Islet precursor cell (in vitro differentiated cells): Measurements from ENCODE around the gene RPL18.
A peak's percentile ranks its signal among the peaks of the same experiment; 100 is the strongest.

Experiments used
- DNase-seq: peaks from one replicate; pipeline ENCODE4 v3.0.0-alpha.2; 2018

RPL18 gene

DNA sequence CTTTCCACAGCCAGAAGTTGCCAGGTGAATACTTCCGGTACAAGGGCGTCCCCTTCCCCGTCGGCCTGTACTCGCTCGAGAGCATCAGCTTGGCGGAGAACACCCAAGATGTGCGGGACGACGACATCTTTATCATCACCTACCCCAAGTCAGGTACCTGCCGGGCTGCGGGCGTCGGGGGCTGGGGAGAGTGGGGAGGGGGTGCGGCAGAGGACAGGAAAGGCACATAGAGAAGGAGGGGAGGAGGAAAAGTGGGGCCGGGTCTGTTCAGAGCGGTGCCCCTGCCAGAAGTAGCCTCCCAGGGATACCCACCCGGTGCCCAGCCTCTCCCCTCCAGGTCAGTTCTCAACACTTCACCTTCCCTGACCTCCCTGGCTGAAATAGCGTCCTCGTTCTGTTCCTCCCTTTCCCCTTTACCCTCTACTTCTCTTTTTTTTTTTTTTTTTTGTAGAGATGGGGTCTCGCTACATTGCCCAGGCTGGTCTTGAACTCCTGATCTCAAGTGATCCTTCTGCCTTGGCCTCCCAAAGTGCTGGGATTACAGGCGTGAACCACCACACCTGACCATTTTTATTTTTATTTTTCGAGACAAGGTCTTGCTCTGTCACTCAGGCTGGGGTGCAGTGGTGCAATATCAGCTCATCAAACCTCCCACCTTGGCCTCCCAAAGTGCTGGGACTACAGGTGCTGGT is 42.9 kb downstream of the RPL18 start:
- DNase-seq = no peak

DNA sequence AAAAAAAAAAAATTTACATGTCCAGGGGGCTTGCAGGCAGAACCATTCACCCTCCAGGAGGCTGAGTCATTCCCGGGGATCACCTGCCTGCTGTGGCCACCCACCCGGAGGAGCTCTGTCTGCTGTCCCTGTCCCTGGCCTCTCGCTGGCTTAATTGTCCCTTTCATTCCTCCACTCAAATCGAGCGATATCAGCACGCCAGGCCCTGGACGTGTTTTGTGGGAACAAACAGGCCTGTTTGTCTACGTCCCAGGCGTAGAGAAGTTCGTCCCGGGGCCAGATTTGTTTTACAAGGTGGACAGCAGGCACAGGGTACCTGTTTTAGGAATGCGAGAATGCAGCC is 45.8 kb downstream of the RPL18 start:
- DNase-seq = peak; percentile 93

DNA sequence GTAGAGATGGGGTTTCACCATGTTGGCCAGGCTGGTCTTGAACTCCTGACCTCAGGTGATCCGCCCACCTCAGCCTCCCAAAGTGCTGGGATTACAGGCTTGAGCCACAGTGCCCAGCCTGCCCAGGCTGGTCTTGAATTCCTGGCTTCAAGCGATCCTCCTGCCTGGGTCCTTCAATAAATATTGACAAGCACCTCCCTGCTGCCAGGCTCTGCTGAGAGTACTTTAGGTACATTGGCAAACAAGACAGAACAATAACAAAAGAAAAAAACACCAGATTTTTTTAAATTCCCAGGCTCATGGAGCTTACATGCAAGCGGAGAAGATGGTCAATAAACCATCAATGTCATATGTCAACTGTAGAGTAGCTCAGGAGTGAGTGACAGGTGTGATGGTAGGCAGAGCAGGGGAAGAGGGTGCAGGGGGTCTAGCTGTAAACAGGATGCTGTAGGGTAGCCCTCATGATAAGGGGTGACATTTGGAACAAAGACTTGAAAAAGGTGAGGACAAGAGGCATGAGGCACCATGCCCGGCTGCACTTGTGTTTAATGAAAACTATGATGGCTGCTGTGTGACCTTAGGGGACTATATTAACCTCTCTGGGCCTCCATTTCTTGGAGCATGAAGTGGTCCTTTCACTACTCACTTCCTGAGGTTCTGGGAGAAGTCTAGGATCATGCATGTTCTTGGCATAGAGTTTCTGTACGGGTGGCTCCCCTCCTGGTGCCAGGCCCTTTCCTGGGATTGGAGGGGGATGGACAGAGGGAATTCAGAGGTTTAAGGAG is 47.4 kb downstream of the RPL18 start:
- DNase-seq = no peak

DNA sequence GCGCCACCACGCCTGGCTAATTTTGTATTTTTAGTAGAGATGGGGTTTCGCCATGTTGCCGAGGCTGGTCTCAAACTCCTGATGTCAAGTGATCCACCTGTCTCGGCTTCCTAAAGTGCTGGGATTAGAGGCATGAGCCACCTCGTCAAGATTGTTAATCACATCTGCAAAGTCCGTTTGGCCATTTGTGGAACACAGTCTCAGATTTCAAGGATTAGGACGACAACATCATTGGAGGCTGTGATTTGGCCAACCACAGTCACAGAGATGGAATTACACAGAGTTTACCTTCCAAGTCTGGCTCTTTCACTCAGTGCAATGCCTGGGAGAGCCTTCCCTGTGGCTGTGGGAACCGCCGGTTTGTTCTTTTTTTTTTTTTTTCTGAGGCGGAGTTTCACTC is 49.2 kb downstream of the RPL18 start:
- DNase-seq = peak; percentile 75

DNA sequence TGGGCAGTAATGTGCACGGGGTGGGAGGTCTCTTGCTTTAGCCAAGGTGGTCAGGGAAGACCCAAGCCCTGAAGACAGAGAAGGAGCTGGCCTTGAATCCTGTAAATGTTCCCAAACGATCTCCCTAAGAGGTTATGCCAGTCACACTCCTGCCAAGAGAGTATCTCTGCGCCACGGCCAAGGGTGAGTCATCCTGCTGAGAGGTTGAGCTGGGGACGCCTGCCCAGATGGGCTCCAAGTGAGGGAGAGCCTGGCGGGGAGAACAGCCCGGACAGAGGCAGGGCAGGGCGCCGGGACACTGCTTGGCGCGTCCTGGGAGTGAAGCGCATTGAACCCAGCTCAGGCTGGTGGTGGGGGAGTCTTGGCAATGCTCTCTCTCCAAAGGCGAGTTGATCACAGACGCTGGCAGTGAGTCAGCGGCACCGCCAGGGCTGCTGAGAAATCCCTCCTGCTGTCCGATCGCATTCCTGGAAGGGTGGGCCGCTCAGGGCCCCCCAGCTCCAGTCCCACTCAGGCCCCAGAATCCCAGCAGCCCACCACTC is 50.6 kb downstream of the RPL18 start:
- DNase-seq = peak; percentile 98
